GM12891 (cell line): ENCODE measurements around the gene TRIM52.

Experiments
- PAX5 ChIP-seq: IDR thresholded peaks from 2 replicates; pipeline ENCODE4 v1.6.1; 2011; ENCODE audit warnings: low read length, moderate library complexity, mild to moderate bottlenecking; ENCODE audit not compliant: insufficient read depth, severe bottlenecking
- POLR2A ChIP-seq: IDR thresholded peaks from 2 replicates; pipeline ENCODE4 v1.6.1; 2011; ENCODE audit warnings: low read depth, low read length, control low read depth
- POLR2AphosphoS5 ChIP-seq: IDR thresholded peaks from 2 replicates; pipeline ENCODE4 v1.6.1; 2011; ENCODE audit warnings: low read depth, low read length, control low read depth
- SPI1 ChIP-seq: IDR thresholded peaks from 2 replicates; pipeline ENCODE4 v1.6.1; 2011; ENCODE audit warnings: low read depth, low read length, control low read depth
- TAF1 ChIP-seq: IDR thresholded peaks from 2 replicates; pipeline ENCODE4 v1.6.1; 2011; ENCODE audit warnings: low read depth, low read length, control low read depth

DNA sequence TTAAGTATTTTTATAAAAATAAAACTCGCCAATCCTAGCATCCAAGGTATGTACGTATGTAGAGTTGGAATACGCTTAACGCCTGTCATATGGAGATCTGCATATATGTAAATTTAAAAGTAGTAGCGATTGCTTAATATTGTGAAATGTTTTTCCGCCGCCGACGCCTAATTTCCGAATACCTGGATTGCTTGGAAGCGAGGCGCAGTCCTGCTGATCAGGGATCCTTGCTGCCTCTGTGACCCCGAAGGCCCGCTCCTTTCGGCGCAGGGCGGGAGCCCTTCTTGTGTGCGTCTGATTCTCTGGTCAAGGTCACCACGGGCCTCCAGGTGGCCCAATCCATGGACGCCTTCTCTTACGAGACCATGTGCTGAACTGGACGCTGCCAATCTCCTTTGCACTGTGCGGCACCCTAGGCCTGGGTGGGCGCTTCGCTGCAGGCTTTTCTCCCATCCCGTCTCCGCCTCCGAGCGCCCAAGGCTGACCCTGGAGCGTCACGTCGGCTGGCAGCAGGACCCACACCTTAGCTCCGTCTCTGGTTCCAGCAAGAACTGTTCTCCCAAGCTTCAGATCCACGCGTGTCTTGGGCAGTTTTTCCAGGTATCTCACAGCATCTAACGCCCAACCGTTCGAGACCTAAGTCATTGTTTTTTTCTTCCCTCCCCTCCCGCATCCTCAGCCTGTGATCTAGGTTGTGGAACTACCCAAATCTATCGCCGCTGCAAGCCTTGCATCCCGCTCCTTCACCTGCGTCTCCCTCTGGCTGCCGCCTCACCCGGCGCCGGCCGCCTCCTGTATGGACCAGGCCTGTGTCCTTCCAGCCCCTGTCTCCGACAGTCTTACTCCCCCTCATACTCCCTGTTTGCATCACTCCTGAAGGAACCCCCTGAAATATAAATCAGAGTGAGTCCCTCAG, 41.4 kb downstream of the TRIM52 start:
- TF ChIP-seq TAF1, result no peak
- TF ChIP-seq PAX5, result no peak
- no peak for TF ChIP-seq POLR2AphosphoS5
- TF ChIP-seq POLR2A, result no peak
- no peak for TF ChIP-seq SPI1
